GM12801 (cell line): ENCODE measurements around the gene MMS22L.

Experiments
- TF ChIP-seq, protein P1 (sequence below): IDR thresholded peaks from one replicate; pipeline ENCODE4 v1.5.1; 2011; ENCODE audit warnings: control low read depth; ENCODE audit not compliant: insufficient read length; ENCODE audit errors: extremely low read depth

MMS22L gene

DNA sequence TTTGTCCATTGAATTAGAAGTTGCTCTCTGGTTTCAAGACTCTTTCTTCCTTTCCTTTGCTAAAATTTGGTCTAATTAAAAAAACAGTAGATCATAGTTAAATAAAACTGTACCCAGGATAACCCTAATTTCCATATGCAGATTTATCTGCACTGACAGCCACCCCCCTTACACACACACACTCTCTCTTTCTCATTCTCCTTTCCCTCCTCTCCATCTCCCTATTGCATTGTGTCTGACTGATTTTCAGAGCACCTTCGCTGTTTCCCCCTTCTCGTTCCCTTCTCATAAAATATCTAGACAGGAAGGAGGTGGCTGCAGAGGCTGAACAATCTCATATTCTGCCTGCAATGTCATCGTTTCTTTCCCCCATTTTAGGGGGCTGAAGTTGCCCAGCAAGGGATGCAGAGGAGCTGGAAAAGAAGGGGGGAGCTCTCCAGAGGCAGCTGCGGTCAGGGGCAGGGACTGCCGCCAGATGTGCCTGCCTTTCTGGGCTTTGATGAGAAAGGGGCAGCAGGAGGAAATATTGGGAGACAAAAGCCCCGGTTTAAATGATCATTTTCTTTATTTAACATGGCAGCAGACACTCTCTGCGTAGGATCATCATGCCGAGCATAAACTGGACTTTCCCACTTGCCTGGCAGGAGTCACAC is 22.5 kb upstream of the MMS22L start:
- TF ChIP-seq, protein P1, sequence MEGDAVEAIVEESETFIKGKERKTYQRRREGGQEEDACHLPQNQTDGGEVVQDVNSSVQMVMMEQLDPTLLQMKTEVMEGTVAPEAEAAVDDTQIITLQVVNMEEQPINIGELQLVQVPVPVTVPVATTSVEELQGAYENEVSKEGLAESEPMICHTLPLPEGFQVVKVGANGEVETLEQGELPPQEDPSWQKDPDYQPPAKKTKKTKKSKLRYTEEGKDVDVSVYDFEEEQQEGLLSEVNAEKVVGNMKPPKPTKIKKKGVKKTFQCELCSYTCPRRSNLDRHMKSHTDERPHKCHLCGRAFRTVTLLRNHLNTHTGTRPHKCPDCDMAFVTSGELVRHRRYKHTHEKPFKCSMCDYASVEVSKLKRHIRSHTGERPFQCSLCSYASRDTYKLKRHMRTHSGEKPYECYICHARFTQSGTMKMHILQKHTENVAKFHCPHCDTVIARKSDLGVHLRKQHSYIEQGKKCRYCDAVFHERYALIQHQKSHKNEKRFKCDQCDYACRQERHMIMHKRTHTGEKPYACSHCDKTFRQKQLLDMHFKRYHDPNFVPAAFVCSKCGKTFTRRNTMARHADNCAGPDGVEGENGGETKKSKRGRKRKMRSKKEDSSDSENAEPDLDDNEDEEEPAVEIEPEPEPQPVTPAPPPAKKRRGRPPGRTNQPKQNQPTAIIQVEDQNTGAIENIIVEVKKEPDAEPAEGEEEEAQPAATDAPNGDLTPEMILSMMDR: no peak

DNA sequence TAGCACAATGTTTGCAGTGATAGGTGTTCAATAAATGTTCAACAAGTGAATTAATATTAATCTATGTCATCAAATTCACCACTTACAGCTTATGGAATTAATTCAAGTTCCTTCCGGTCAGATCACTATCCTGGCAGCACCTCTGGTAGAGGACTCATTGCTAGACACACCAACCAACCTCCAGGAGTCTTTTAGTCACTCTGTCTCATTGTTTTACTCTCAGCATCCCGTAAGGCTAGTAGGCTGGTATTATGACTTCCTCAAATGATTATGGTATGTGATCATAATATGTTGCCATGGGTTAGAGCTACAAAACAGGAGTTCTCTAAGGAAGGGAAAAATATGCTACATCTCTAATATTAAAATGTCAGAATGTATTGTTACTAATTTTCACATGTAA is 21.7 kb upstream of the MMS22L start:
- TF ChIP-seq, protein P1: no peak

DNA sequence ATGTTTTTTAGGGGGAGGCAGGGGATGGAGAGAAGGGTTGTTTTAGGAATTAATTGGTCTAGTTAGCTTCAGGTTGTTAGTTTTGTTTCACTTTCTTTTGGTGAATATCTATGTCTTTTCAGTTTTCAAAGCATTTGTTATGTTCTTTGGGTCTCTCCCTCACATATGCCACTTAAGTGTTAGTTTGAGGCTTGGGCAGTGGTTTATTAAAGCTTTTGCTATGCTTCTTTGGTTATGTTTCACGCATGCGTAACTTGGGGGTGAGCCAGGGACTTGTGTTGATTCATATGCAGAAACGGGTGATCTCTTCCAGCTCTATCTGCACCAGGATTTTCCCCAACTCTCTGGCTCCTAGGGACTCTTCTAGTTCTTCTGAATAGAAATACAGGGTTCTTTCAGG is 11.4 kb upstream of the MMS22L start:
- TF ChIP-seq, protein P1: no peak

DNA sequence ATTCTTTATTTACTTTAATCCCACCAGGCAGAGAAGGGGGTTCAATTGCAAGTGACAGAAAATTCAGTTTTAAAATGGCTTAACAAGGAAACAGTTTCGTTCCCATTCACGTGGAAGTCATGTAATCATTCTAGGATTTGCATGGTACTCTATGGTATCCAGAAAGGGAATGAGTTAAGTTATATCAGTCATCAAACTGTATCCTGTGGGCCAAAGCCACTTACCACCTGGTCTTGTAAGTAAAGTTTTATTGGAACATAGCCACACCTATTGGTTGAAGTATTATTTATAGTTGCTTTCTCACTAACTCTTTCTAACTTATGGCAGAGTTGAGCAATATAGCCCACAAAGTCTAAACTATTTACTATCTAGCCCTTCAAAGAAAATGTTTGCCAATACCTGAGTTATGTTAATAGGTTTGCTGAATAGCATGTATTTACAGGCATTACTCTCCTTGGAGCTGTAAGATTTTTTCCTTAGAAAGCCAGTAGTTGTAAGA is 10.2 kb upstream of the MMS22L start:
- TF ChIP-seq, protein P1: no peak

DNA sequence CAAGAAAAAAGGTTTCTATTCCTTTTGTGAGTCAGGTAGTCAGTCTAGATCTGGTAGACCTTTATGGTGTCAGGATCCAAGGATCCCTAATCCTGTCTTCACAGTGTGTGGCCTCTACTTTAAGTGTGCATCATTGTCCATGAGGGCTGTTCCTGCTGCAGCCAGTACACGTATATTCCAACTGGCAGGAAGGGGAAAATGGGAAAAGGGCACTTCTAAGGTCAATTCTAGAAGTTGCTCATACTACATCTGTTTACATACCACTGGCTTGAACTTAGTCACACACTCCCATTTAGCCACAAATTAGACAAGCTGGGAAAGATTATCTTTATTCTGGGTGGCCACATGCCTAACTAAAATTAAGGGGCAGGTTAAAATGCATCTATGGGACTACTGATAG is 9.7 kb upstream of the MMS22L start:
- TF ChIP-seq, protein P1: no peak

DNA sequence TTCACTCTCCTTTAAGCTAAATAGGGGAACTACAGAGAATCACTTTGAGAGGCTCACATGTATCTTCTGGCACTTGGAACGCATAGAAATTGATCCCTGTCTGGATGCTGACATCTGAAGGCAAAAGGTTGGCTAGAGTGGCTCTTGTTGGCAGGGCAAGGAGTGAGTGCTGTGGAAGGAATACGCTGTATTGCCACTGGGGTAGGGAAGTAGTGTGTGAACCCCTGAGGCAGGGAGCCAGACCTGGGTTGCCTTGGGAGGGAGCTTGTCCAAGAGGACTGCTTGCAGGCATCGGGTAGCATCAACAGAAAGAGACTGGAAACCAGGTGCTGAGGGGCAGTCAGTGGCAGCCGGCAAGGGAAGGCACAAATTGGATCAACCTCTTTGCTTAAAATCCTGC is 8.9 kb upstream of the MMS22L start:
- TF ChIP-seq, protein P1: no peak

DNA sequence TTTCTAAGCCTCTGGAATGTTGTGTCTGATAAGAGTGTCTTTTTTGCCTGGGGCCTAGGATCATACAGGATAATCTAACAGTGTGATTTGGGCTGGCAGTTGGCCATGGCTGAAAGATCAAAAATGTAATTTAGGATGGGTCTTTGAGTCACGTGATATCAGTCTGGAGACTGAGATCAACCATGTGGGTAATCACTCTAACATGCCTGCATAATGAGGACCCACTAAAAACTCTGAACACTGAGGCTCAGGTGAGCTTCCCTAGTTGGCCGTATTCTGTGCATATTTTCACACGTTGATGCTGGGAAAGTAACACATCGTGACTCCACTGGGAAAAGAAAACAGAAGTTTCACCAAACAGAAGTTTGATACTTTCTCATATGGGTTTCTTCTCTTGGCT is 6.3 kb upstream of the MMS22L start:
- TF ChIP-seq, protein P1: no peak

DNA sequence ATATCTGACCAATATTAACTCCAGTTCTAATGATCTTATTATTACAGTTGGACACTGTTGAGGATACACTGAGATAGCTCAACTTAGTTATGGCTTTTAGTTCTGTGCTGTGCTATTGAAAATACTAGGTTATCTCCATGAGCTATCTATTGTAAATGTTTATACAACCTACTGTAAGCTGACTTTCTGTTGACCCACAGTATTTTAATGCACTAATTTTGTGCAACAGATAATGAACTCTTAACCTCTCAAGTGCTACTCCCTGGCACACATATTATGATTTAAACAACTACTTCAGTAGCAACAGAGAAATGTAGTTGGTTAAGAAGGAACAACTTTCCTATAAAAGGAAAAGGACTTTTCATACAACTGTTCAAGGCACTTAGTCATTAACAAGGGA is 5.2 kb upstream of the MMS22L start:
- TF ChIP-seq, protein P1: no peak
